ENCODE results near the gene NR4A2.

The NR4A2 gene

DNA sequence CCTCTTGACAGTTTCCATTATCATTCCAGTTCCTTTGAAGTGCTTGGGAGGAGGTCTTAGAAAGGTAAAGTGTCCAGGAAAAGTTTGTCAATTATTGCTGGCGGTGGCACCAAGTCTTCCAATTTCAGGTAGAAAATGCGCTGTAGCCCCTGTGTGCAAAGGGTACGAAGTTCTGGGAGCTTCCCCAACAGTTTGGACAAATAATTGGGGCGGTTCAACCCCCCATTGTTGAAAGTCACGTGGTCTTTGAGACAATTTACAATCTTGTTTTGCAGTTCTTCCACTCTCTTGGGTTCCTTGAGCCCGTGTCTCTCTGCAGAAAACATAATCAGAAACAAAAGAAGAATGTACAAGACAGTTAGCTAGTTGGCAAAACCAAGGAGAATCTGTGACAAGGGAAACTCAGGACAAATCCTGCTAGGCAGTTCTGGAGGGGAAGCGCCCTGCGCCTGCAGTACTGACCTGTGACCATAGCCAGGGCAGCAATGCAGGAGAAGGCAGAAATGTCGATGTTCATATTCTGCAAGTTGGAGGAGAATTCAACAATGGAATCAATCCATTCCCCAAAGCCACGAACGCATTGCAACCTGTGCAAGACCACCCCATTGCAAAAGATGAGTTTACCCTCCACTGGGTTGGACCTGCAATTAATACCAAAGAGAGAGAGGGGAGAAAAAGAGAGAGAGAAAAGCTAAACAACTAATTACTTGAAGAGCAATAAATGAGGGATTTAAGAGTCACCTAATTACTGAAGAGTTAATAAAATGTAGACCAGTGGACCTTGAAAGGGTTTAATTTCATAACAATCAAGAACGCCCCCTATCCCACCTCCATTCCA is 6.6 kb downstream of the NR4A2 start:
- H3K9me3 ChIP-seq (ENCODE audit: control insufficient read depth, low read length), result no peaks in the 10 kb centered on the region
- H3K4me1 ChIP-seq (ENCODE audit: control insufficient read depth, insufficient read depth, low read length), result peaks cover 4% of the 10 kb centered on the region
- H3K4me3 ChIP-seq (ENCODE audit: low read length), result no peak overlapping the region
- H3K9ac ChIP-seq (ENCODE audit: low read length), result no peak overlapping the region
- H3K36me3 ChIP-seq (ENCODE audit: control insufficient read depth, insufficient read depth, low read length), result no peaks in the 10 kb centered on the region
- H3K27me3 ChIP-seq (ENCODE audit: control insufficient read depth, insufficient read depth, low read length), result peaks cover 26% of the 10 kb centered on the region

DNA sequence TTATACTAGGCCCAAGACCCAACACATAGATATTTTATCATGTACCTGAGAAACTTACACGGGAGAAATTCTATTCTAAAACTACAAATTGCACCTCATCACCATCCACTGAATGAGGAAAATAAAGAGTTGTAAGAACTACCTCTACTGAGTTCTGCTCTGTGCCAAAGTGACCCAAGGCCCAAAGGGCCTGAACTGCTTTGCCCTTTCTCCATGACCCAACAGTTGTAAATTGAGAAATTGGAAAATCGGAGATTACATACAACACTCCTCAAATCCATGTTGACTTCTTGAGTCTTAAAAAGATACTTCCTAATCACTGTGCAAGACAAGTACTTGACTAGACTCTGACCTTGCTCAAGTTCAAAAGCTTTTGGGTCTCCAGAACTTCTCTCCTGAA is 8.8 kb downstream of the NR4A2 start:
- peaks cover 5% of the 10 kb centered on the region for H3K4me1 ChIP-seq (ENCODE audit: control insufficient read depth, insufficient read depth, low read length)
- no peak overlapping the region for H3K9ac ChIP-seq (ENCODE audit: low read length)
- no peaks in the 10 kb centered on the region for H3K9me3 ChIP-seq (ENCODE audit: control insufficient read depth, low read length)
- H3K27me3 ChIP-seq (ENCODE audit: control insufficient read depth, insufficient read depth, low read length), result peaks cover 26% of the 10 kb centered on the region
- no peak overlapping the region for H3K4me3 ChIP-seq (ENCODE audit: low read length)
- H3K36me3 ChIP-seq (ENCODE audit: control insufficient read depth, insufficient read depth, low read length), result no peaks in the 10 kb centered on the region

DNA sequence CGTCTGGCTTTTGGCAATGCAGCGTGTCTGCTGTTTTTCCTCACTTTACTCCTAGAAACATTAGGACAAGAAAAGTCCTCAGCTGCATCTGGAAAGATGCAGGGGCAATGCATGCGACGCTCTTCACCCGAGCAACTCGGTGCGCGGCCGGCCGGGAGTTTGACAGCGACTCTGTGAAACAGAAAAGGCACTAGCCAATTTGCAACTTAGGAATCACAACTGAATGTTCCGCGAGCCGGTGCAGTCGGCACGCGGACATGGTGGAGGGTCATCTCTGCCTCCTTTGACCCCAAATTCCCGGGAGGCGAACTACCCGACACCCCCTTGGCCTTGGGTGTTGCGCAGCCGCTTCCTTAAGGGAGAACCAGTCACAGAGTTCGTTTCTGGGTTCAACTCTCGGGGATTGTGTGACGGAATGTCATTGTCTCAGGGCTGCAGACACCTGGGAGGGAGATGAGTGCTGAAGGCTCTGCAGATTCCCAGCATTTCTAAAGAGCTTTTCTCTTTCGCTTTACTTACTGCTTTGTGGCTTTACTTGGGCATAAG is 9.8 kb downstream of the NR4A2 start:
- no peak overlapping the region for H3K4me3 ChIP-seq (ENCODE audit: low read length)
- no peaks in the 10 kb centered on the region for H3K9me3 ChIP-seq (ENCODE audit: control insufficient read depth, low read length)

DNA sequence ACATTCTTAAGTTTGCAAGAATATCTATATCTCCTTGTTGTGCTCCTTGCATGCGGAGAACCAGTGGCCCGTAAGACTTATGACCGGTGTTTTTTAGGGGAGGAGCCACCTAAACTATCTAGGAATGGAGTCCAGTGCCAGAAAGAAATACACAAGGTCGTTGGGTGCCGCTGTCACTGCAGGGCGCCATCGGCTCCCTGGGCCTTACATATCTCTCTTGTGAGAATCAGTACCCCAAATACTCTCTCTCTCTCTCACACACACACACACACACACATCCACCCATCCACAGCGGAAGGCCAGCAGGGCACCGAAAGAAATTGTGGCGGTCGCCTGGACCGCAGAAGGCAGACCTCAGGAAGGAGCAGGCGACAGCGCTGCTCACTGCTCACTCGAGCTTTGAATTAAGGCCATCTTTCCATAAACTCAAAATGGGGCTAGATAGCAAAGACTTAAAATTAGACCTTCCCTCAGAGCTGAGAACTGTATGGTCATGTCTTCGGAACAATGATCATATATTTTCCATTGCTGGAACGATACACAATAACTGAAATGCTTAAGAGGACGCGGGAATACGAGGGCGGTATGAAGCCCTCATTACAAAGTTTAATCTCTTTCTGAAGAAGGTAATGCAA is 10.4 kb downstream of the NR4A2 start:
- H3K9ac ChIP-seq (ENCODE audit: low read length), result no peak overlapping the region

More for the DNA sequence above, 9.8 kb downstream of the NR4A2 start:
- H3K27me3 ChIP-seq (ENCODE audit: control insufficient read depth, insufficient read depth, low read length), result peaks cover 26% of the 10 kb centered on the region
- no peak overlapping the region for H3K9ac ChIP-seq (ENCODE audit: low read length)
- H3K4me1 ChIP-seq (ENCODE audit: control insufficient read depth, insufficient read depth, low read length), result peaks cover 5% of the 10 kb centered on the region
- no peaks in the 10 kb centered on the region for H3K36me3 ChIP-seq (ENCODE audit: control insufficient read depth, insufficient read depth, low read length)

DNA sequence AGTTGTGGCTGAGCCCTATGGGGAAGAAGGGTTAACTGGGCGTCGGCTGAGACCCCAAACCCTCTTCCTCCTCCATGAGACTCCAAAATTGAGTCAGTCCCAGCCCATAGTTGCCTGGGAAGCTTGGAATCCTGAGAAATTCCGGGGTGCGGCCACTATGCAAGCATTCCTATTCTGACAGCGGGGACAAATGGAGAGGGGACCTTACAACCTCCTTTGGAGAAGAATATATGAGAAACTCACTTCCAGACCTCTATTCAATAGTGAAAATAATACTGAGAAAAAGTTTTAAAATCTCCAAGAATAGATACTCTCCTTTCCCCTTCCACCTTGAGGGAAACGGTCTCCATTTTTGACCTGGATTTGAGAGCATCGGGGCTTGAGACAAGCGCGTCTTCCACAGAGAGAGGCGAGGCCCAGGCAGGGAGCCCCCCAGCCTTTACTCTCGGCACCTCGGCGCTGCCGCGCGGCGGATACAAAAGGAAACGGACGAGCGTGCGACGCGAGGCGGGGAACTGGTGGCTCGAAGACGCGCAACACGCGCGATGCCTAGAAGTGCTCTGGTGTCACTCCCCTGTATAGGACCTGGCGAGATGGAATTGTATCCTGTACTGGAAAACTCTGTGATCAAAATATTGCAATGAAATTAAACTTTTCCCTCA is 11.1 kb downstream of the NR4A2 start:
- Histone ChIP-seq H3K36me3 (ENCODE audit: control insufficient read depth, insufficient read depth, low read length) (no peaks in the 10 kb centered on the region), H3K9me3 (ENCODE audit: control insufficient read depth, low read length) (no peaks in the 10 kb centered on the region), H3K4me1 (ENCODE audit: control insufficient read depth, insufficient read depth, low read length) (peaks cover 5% of the 10 kb centered on the region), H3K9ac (ENCODE audit: low read length) (peak overlapping the region; percentile 25), H3K4me3 (ENCODE audit: low read length) (peak overlapping the region; percentile 53), H3K27me3 (ENCODE audit: control insufficient read depth, insufficient read depth, low read length) (peaks cover 26% of the 10 kb centered on the region)

More for the DNA sequence above, 10.4 kb downstream of the NR4A2 start:
- Histone ChIP-seq H3K4me1 (ENCODE audit: control insufficient read depth, insufficient read depth, low read length) (peaks cover 5% of the 10 kb centered on the region), H3K36me3 (ENCODE audit: control insufficient read depth, insufficient read depth, low read length) (no peaks in the 10 kb centered on the region), H3K9me3 (ENCODE audit: control insufficient read depth, low read length) (no peaks in the 10 kb centered on the region), H3K27me3 (ENCODE audit: control insufficient read depth, insufficient read depth, low read length) (peaks cover 26% of the 10 kb centered on the region), H3K4me3 (ENCODE audit: low read length) (no peak overlapping the region)

DNA sequence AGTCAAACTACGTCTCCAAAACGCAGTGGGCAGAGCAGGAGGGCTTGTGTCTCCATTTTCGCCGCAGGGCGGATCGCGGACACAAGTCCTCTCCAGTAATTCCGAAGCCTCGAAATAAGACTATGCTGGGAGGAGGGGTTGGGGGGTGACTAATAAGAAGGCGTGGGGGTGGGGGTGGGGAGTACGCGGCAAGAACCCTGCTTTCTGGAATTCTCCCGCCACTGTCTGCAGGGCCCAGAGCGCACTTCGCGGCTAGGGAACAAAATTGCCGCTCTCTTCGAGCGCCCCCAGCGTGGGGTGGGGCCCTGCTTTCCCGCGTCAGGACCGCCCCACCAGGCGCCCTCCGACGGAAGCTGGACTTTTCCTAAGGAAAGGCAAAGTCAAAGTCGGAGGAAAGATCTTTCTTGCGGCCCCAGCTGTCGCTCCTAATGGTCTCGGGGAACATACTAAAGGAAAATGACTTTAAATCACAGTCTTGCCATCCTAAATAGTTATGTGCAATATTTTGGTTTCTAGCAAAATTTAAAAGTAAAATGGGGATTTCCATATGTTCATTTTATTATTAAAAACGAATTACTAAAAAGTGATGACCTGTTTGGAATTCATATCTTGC is 11.9 kb downstream of the NR4A2 start:
- Histone ChIP-seq H3K4me1 (ENCODE audit: control insufficient read depth, insufficient read depth, low read length) (peaks cover 5% of the 10 kb centered on the region), H3K4me3 (ENCODE audit: low read length) (peak overlapping the region; percentile 53), H3K9me3 (ENCODE audit: control insufficient read depth, low read length) (no peaks in the 10 kb centered on the region), H3K27me3 (ENCODE audit: control insufficient read depth, insufficient read depth, low read length) (peaks cover 26% of the 10 kb centered on the region), H3K9ac (ENCODE audit: low read length) (peak overlapping the region; percentile 25), H3K36me3 (ENCODE audit: control insufficient read depth, insufficient read depth, low read length) (no peaks in the 10 kb centered on the region)

DNA sequence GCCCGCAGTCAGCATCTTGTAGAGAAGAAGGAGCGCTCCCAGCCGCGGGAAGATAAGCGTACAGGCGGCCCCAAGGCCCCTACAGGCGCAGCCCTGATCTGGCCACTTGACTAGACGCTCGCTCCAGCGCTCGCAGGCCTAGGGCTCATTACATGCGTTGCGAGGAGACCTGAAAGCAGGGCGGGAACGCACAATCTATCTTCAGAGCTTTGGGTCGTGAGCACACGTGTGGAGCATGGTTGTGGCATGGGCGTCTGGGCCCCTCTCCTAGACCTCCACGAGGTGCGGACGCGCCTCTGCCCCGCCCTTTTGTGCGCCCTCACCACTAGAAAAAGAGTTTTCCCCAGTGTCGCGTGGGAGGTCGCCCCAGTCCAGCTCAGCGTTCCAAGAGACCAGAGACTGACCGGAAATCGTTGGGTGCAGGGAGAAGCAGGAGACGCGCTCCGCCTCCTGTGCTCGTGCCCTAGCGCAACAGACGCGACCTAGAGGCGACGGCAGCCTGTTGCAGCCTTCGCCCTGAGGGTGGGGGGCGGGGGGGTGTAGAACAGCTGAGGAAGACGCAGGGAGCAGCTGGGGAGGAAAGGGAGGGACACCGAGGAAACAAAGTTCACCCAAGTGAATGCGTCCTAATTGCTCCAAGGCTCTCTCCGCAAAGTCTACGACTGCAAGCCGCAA is 12.6 kb downstream of the NR4A2 start:
- peaks cover 5% of the 10 kb centered on the region for H3K4me1 ChIP-seq (ENCODE audit: control insufficient read depth, insufficient read depth, low read length)
- H3K27me3 ChIP-seq (ENCODE audit: control insufficient read depth, insufficient read depth, low read length), result peaks cover 26% of the 10 kb centered on the region
- H3K4me3 ChIP-seq (ENCODE audit: low read length), result peak overlapping the region; percentile 53
- H3K9me3 ChIP-seq (ENCODE audit: control insufficient read depth, low read length), result no peaks in the 10 kb centered on the region
- no peaks in the 10 kb centered on the region for H3K36me3 ChIP-seq (ENCODE audit: control insufficient read depth, insufficient read depth, low read length)
- peak overlapping the region; percentile 25 for H3K9ac ChIP-seq (ENCODE audit: low read length)

DNA sequence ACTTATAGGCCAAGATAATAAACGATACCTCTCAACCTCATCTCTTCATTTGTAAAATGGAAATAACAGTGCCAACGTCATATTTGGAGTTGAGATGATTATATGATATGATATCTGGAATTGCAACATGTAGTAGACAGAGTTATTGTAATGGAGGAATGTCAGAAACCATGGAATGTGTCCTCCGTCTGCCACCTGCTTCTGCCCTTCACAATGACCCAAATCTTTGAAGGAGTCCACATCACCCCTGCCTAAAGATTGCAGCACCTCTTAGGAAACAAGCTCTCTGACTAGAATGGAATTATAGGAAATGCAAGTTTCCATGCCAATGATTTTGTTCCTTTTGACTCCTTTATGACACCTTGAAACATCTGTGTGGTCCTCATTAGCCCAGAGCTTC is 14.9 kb downstream of the NR4A2 start:
- Histone ChIP-seq H3K9me3 (ENCODE audit: control insufficient read depth, low read length) (no peaks in the 10 kb centered on the region), H3K4me3 (ENCODE audit: low read length) (no peak overlapping the region), H3K4me1 (ENCODE audit: control insufficient read depth, insufficient read depth, low read length) (peaks cover 5% of the 10 kb centered on the region), H3K27me3 (ENCODE audit: control insufficient read depth, insufficient read depth, low read length) (peaks cover 16% of the 10 kb centered on the region), H3K9ac (ENCODE audit: low read length) (no peak overlapping the region), H3K36me3 (ENCODE audit: control insufficient read depth, insufficient read depth, low read length) (no peaks in the 10 kb centered on the region)

DNA sequence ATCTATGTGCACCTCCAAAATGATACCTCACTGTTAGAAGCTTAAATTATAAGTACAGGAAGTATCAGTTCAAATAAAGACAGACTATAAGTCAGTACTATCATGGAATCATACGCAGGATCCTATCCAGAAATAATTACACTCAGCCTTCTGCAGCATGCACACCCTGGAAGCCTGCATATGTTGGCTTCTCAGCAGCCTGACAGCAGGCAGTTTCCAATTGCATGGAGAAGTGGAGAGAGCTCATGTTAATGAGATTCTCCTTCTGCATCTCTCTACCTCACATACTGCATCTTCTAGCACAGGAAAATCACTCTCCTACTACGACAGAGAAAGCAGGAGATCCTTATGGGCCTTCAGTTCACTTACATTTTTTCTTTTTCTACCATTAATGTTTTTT is 20.5 kb downstream of the NR4A2 start:
- H3K4me1 ChIP-seq (ENCODE audit: control insufficient read depth, insufficient read depth, low read length), result no peaks in the 10 kb centered on the region
- no peaks in the 10 kb centered on the region for H3K27me3 ChIP-seq (ENCODE audit: control insufficient read depth, insufficient read depth, low read length)
- H3K36me3 ChIP-seq (ENCODE audit: control insufficient read depth, insufficient read depth, low read length), result no peaks in the 10 kb centered on the region
- H3K9me3 ChIP-seq (ENCODE audit: control insufficient read depth, low read length), result no peaks in the 10 kb centered on the region
- H3K4me3 ChIP-seq (ENCODE audit: low read length), result no peak overlapping the region
- no peak overlapping the region for H3K9ac ChIP-seq (ENCODE audit: low read length)

DNA sequence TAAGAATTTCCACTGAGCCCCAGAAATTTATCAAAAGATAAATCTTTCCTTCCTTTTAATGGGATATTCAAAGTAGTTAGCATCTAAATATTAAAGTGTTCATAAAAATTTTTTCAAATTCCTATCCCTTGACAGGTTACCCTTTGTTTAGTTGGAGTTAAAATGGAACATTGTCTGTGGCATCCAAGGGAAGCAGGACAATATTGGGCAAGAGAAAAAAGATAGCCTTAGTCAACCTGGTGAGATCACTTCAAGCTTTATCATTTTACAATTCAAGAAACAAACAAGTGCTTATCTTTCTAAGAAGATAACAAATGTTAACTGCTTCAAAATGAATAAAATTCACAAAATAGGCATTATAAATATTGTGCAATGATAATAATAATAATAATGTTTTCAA is 21.7 kb downstream of the NR4A2 start:
- no peaks in the 10 kb centered on the region for H3K4me1 ChIP-seq (ENCODE audit: control insufficient read depth, insufficient read depth, low read length)
- no peaks in the 10 kb centered on the region for H3K9me3 ChIP-seq (ENCODE audit: control insufficient read depth, low read length)
- H3K27me3 ChIP-seq (ENCODE audit: control insufficient read depth, insufficient read depth, low read length), result no peaks in the 10 kb centered on the region
- H3K9ac ChIP-seq (ENCODE audit: low read length), result no peak overlapping the region
- no peaks in the 10 kb centered on the region for H3K36me3 ChIP-seq (ENCODE audit: control insufficient read depth, insufficient read depth, low read length)
- H3K4me3 ChIP-seq (ENCODE audit: low read length), result no peak overlapping the region

DNA sequence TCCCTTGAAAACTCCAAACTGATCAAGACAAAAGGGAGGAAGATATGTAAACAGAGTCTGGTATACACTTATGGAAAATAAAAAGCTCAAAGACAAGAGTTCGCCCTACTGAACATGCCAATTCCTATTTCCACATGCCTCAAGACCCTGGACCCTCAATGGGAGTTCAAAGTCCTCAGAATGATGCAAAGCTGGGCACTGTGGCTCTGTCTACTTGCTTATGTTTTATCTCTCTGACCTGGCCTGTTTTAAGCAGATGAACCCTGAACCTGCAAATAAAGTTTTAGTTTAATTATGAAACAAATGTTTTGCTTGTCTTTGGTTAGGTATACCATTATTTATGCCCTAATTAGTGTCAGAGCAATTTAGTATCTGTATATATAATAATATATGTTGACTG is 22.6 kb downstream of the NR4A2 start:
- Histone ChIP-seq H3K36me3 (ENCODE audit: control insufficient read depth, insufficient read depth, low read length) (no peaks in the 10 kb centered on the region), H3K4me3 (ENCODE audit: low read length) (no peak overlapping the region), H3K27me3 (ENCODE audit: control insufficient read depth, insufficient read depth, low read length) (no peaks in the 10 kb centered on the region), H3K9ac (ENCODE audit: low read length) (no peak overlapping the region), H3K9me3 (ENCODE audit: control insufficient read depth, low read length) (no peaks in the 10 kb centered on the region), H3K4me1 (ENCODE audit: control insufficient read depth, insufficient read depth, low read length) (no peaks in the 10 kb centered on the region)
